Activated CD8-positive, alpha-beta memory T cell treated with anti-CD3 and anti-CD28 coated beads for 1 hour (primary cell): ENCODE data around the gene PTCD1.

Source experiments
- DNase-seq, 2 donors: peaks; one replicate each; pipeline ENCODE4 v3.0.0-alpha.2; 2020; ENCODE audit warnings: low read depth in 1 of 2; ENCODE audit errors: extremely low read depth in 1 of 2

The PTCD1 gene

GRCh38 chr7:99372275-99373090, 66.1 kb downstream of the PTCD1 start:
- no peak for DNase-seq

GRCh38 chr7:99371376-99371920, 67.2 kb downstream of the PTCD1 start:
- no peak for DNase-seq

- no peak for DNase-seq
These were observed 68.7 kb downstream of the PTCD1 start for GRCh38 chr7:99369767-99370391.

- DNase-seq: no peak
These were observed 69.7 kb downstream of the PTCD1 start for GRCh38 chr7:99368750-99369389.
